HepG2 (cell line): ENCODE results near the gene PITHD1. TPM values are rescaled to one million over a fixed set of nuclear protein-coding genes. Genes with fewer than 3 reads are reported as not detected.

Experiments used
- ATF7 ChIP-seq, 2 experiments: fragments of 450-650 bp in 1 of 2; sonication (generic) in 1 of 2; formaldehyde crosslinking in 1 of 2; IDR thresholded peaks; 2 replicates each; pipeline versions ENCODE4 v1.4.0 to v1.6.1; 2016 to 2020; ENCODE audit warnings: antibody characterized with exemption in 1 of 2, mild to moderate bottlenecking in 1 of 2, missing genetic modification reagents in 1 of 2
- CENPT ChIP-seq: sonication (generic); formaldehyde crosslinking; IDR thresholded peaks from 2 replicates; pipeline ENCODE4 v1.8.0; 2022; ENCODE audit warnings: low read depth, mild to moderate bottlenecking, moderate library complexity, missing genetic modification reagents
- HNRNPK ChIP-seq: fragments of 200-400 bp; formaldehyde crosslinking; IDR thresholded peaks from 2 replicates; pipeline ENCODE4 v1.6.1; 2018; ENCODE audit warnings: low read length, low read depth, moderate library complexity, mild to moderate bottlenecking; ENCODE audit not compliant: poor library complexity, severe bottlenecking
- NFATC3 ChIP-seq: sonication (generic); formaldehyde crosslinking; IDR thresholded peaks from 2 replicates; pipeline ENCODE4 v1.5.1; 2020; ENCODE audit warnings: mild to moderate bottlenecking, missing genetic modification reagents
- NFRKB ChIP-seq: fragments of 450-650 bp; IDR thresholded peaks from 2 replicates; pipeline ENCODE4 v1.6.1; 2017
- NR2F6 ChIP-seq, 2 experiments: IDR thresholded peaks; 2 replicates each; pipeline ENCODE4 v1.6.1; 2016; ENCODE audit warnings: antibody characterized with exemption in 1 of 2, mild to moderate bottlenecking in 1 of 2
- PTBP1 ChIP-seq: fragments of 200-400 bp; formaldehyde crosslinking; IDR thresholded peaks from 2 replicates; pipeline ENCODE4 v1.6.1; 2018; ENCODE audit warnings: low read length, low read depth; ENCODE audit not compliant: poor library complexity, severe bottlenecking
- RBM22 ChIP-seq: fragments of 200-400 bp; formaldehyde crosslinking; optimal IDR thresholded peaks from 2 replicates; pipeline ENCODE3; 2017; ENCODE audit warnings: mild to moderate bottlenecking, low read length, moderate library complexity
- RFX1 ChIP-seq: fragments of 450-650 bp; IDR thresholded peaks from 2 replicates; pipeline ENCODE4 v1.6.1; 2017
- RFXAP ChIP-seq: sonication (generic); formaldehyde crosslinking; IDR thresholded peaks from 2 replicates; pipeline ENCODE4 v1.4.0; 2020; ENCODE audit warnings: missing genetic modification reagents, borderline replicate concordance
- SALL1 ChIP-seq: sonication (generic); formaldehyde crosslinking; IDR thresholded peaks from 2 replicates; pipeline ENCODE4 v1.8.0; 2022; ENCODE audit warnings: mild to moderate bottlenecking, missing genetic modification reagents
- SETDB1 ChIP-seq: sonication (generic); formaldehyde crosslinking; IDR thresholded peaks from 2 replicates; pipeline ENCODE4 v1.5.1; 2020; ENCODE audit warnings: missing genetic modification reagents, mild to moderate bottlenecking, borderline replicate concordance
- ZNF3 ChIP-seq: IDR thresholded peaks from 2 replicates; pipeline ENCODE4 v1.7.0; 2017; ENCODE audit warnings: inconsistent platforms
- ZNF496 ChIP-seq: sonication (generic); formaldehyde crosslinking; IDR thresholded peaks from 2 replicates; pipeline ENCODE4 v1.8.1; 2023; ENCODE audit warnings: mild to moderate bottlenecking, moderate library complexity, missing genetic modification reagents; ENCODE audit not compliant: insufficient replicate concordance
- ZNF775 ChIP-seq: sonication (generic); formaldehyde crosslinking; IDR thresholded peaks from 2 replicates; pipeline ENCODE4 v1.4.0; 2020; ENCODE audit warnings: missing genetic modification reagents, mild to moderate bottlenecking, moderate library complexity, borderline replicate concordance
- polyA plus RNA-seq, 8 experiments: library from polyadenylated mRNA; depleted of rRNA in 3 of 8; stranded (reverse) in 7 of 8; unstranded in 1 of 8; fragments of >200 nt; fragmentation: Illumina TruSeq in 4 of 8; extraction: Trizol in 4 of 8; gene quantifications; 2 replicates each; pipeline versions ENCODE4 v1.2.1 to v1.2.3, GENCODE V29; 2011 to 2016; ENCODE audit warnings: low read depth in 4 of 8, missing spikeins in 1 of 8, mixed read lengths in 1 of 8; ENCODE audit not compliant: insufficient read depth in 1 of 8
- total RNA-seq, 5 experiments: library from RNA; depleted of rRNA; stranded (reverse); fragments of >200 nt; fragmentation: Illumina TruSeq; extraction: Trizol; gene quantifications; 2 replicates each; pipeline ENCODE4 v1.2.3, GENCODE V29; 2016; ENCODE audit warnings: low read depth in 1 of 5
- TF ChIP-seq, protein P1 (sequence below): sonication (generic); formaldehyde crosslinking; IDR thresholded peaks from 2 replicates; pipeline ENCODE4 v1.5.0; 2020; ENCODE audit warnings: missing genetic modification reagents
- TF ChIP-seq, protein P2 (sequence below): sonication (generic); formaldehyde crosslinking; IDR thresholded peaks from 2 replicates; pipeline ENCODE4 v1.4.0; 2020; ENCODE audit warnings: mild to moderate bottlenecking, low read depth, missing genetic modification reagents
- TF ChIP-seq, protein P3 (sequence below): IDR thresholded peaks from 2 replicates; pipeline ENCODE4 v1.6.1; 2016; ENCODE audit warnings: missing genetic modification reagents, missing compliant biosample characterization
- TF ChIP-seq, protein P4 (sequence below), 2 experiments: sonication (generic) in 1 of 2; formaldehyde crosslinking in 1 of 2; IDR thresholded peaks; 2 replicates each; pipeline versions ENCODE4 v1.4.0 to v1.6.1; 2016 to 2020; ENCODE audit warnings: borderline replicate concordance in 1 of 2, low read depth in 1 of 2, mild to moderate bottlenecking in 1 of 2, missing genetic modification reagents in 1 of 2
- TF ChIP-seq, protein P5 (sequence below): sonication (generic); formaldehyde crosslinking; IDR thresholded peaks from 2 replicates; pipeline ENCODE4 v1.5.0; 2020; ENCODE audit warnings: missing genetic modification reagents

Gene PITHD1
- total and polyA plus RNA-seq, 2 of the 13 experiments (the other 11 are each of a cell fraction or from before 2014, with no cell fraction given): 28.0 to 37.3 TPM

DNA sequence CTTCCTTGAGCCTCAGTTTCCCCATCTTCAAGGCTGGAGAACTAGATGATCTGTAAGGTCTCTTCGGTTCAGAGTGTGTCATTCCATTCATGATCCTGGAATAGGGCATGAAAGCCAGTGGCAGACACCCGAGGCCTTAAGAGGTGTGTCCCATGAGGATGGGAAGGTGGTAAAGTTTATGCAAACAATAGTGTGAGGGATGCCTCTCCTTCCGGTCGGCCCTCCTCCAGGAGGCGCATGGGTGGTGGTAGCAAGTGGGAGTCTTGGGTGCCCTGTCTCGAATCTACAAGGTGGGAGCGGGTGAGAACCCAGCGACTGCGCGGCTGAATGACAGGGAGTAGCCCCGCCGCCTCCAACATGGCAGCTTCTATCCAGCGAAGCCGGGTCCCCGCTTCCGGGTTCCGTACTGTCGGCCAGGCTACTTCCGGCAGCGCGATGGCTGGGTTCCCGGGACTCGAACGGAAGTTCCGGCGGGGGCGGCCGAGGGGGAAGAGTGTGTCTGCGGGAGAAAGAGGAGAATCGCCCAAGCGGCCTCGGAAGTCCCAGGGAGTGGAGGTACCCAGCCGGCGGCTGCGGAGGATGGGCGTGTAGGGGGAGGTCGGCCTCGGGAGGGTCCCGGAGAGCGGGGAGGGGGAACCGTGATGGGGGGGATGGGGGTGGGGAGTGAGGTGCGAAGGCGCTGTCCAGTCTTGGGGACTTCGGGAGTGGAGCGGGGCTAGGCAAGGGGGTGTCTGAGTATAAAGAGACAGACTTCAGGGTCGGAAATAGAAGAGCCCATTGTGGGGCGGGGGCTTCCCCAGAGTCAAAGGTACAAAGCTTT, 12.7 kb downstream of the PITHD1 start, which contains the start of gene LYPLA2 (continued):
- TF ChIP-seq, protein P1, sequence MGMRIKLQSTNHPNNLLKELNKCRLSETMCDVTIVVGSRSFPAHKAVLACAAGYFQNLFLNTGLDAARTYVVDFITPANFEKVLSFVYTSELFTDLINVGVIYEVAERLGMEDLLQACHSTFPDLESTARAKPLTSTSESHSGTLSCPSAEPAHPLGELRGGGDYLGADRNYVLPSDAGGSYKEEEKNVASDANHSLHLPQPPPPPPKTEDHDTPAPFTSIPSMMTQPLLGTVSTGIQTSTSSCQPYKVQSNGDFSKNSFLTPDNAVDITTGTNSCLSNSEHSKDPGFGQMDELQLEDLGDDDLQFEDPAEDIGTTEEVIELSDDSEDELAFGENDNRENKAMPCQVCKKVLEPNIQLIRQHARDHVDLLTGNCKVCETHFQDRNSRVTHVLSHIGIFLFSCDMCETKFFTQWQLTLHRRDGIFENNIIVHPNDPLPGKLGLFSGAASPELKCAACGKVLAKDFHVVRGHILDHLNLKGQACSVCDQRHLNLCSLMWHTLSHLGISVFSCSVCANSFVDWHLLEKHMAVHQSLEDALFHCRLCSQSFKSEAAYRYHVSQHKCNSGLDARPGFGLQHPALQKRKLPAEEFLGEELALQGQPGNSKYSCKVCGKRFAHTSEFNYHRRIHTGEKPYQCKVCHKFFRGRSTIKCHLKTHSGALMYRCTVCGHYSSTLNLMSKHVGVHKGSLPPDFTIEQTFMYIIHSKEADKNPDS (CRISPR knock-in tag): no peak
- no peak for TF ChIP-seq PTBP1
- TF ChIP-seq RFX1: no peak
- TF ChIP-seq, protein P2, sequence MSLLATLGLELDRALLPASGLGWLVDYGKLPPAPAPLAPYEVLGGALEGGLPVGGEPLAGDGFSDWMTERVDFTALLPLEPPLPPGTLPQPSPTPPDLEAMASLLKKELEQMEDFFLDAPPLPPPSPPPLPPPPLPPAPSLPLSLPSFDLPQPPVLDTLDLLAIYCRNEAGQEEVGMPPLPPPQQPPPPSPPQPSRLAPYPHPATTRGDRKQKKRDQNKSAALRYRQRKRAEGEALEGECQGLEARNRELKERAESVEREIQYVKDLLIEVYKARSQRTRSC (CRISPR knock-in tag): no peak
- TF ChIP-seq CENPT: no peak
- TF ChIP-seq, protein P3, sequence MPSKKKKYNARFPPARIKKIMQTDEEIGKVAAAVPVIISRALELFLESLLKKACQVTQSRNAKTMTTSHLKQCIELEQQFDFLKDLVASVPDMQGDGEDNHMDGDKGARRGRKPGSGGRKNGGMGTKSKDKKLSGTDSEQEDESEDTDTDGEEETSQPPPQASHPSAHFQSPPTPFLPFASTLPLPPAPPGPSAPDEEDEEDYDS (CRISPR knock-in tag): peak; percentile 73; the same call in 1 of the 2 replicates
- no peak for TF ChIP-seq HNRNPK
- TF ChIP-seq ATF7 (IDR thresholded peaks at IDR 0.05): no peak
- TF ChIP-seq ATF7 (CRISPR knock-in tag; IDR thresholded peaks at IDR 0.05): no peak
- no peak for TF ChIP-seq NFRKB
- no peak for TF ChIP-seq ZNF775
- TF ChIP-seq, protein P4, sequence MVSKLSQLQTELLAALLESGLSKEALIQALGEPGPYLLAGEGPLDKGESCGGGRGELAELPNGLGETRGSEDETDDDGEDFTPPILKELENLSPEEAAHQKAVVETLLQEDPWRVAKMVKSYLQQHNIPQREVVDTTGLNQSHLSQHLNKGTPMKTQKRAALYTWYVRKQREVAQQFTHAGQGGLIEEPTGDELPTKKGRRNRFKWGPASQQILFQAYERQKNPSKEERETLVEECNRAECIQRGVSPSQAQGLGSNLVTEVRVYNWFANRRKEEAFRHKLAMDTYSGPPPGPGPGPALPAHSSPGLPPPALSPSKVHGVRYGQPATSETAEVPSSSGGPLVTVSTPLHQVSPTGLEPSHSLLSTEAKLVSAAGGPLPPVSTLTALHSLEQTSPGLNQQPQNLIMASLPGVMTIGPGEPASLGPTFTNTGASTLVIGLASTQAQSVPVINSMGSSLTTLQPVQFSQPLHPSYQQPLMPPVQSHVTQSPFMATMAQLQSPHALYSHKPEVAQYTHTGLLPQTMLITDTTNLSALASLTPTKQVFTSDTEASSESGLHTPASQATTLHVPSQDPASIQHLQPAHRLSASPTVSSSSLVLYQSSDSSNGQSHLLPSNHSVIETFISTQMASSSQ (IDR thresholded peaks at IDR 0.05; ENCODE audit: low read depth): no peak
- TF ChIP-seq, protein P4 (CRISPR knock-in tag; IDR thresholded peaks at IDR 0.05; ENCODE audit: borderline replicate concordance): no peak
- TF ChIP-seq ZNF496: no peak
- TF ChIP-seq SETDB1 (CRISPR knock-in tag): no peak
- no peak for TF ChIP-seq NFATC3
- TF ChIP-seq, protein P5, sequence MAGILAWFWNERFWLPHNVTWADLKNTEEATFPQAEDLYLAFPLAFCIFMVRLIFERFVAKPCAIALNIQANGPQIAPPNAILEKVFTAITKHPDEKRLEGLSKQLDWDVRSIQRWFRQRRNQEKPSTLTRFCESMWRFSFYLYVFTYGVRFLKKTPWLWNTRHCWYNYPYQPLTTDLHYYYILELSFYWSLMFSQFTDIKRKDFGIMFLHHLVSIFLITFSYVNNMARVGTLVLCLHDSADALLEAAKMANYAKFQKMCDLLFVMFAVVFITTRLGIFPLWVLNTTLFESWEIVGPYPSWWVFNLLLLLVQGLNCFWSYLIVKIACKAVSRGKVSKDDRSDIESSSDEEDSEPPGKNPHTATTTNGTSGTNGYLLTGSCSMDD: no peak
- no peak for TF ChIP-seq RBM22
- TF ChIP-seq ZNF3 (CRISPR knock-in tag): no peak
- no peak for TF ChIP-seq RFXAP
- TF ChIP-seq SALL1: peak; percentile 60; the same call in 1 of the 2 replicates
- no peak for TF ChIP-seq NR2F6 (IDR thresholded peaks at IDR 0.05)
- 0 out of 2 replicates have a peak, but pooled peaks have one; percentile 20 for TF ChIP-seq NR2F6 (CRISPR knock-in tag; IDR thresholded peaks at IDR 0.05)
